IPS-18a (cell line): Measurements from ENCODE around the gene PCDHA1.
"Not testable (repeated sequence)": the region's sequence is repeated elsewhere in the genome, so short reads cannot be mapped to it uniquely, and the experiment has no call there.

Experiments
- H3K27ac ChIP-seq: one replicate; pipeline ENCODE4 v1.5.1; 2013; ENCODE audit warnings: low read length
- H3K27me3 ChIP-seq: one replicate; pipeline ENCODE4 v1.6.1; 2013; ENCODE audit warnings: mild to moderate bottlenecking, low read length; ENCODE audit not compliant: control insufficient read depth, insufficient read depth
- H3K36me3 ChIP-seq: one replicate; pipeline ENCODE4 v1.6.1; 2013; ENCODE audit warnings: low read depth, low read length; ENCODE audit not compliant: control insufficient read depth
- H3K4me1 ChIP-seq: one replicate; pipeline ENCODE4 v1.6.1; 2013; ENCODE audit warnings: low read depth, low read length; ENCODE audit not compliant: control insufficient read depth
- H3K4me3 ChIP-seq: one replicate; pipeline ENCODE4 v1.5.1; 2013; ENCODE audit warnings: low read length
- H3K9ac ChIP-seq: one replicate; pipeline ENCODE4 v1.6.1; 2013; ENCODE audit warnings: mild to moderate bottlenecking, low read length, moderate library complexity
- H3K9me3 ChIP-seq: one replicate; pipeline ENCODE4 v1.6.1; 2013; ENCODE audit warnings: low read depth, low read length; ENCODE audit not compliant: control insufficient read depth

Gene PCDHA1

DNA sequence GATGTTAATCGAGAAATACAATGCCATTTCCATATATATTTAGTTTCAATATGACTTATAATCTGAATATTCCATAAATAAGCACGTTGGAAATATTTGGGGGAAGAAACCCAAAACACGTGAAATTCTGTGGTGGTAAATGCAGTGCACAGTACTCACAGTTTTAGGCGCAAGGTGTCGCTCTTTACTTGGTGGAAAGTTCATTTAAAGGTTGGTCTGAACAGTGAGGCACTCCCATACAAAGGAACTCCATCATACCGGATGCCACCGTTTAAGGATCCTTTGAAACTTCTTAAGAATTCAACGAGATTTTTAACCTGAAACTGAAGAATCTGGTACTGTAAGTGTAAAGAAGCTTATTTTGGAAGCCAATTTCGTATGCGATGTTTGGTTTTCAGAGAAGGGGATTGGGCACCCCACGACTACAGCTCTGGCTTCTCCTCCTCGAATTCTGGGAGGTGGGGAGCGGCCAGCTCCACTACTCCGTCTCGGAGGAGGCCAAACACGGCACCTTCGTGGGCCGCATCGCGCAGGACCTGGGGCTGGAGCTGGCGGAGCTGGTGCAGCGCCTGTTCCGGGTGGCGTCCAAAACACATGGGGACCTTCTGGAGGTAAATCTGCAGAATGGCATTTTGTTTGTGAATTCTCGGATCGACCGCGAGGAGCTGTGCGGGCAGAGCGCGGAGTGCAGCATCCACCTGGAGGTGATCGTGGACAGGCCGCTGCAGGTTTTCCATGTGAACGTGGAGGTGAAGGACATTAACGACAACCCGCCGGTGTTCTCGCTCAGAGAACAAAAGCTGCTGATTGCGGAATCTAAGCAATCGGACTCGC, 83.0 kb downstream of the PCDHA1 start, which contains the start of gene PCDHA11:
Gene PCDHA11, plus strand, starts transcription at position 237 of the 834 bp plus-strand sequence. Its CDS starts 147 bp downstream, at position 384.
- H3K36me3 ChIP-seq: no peaks in the 10 kb centered on the region
- no peaks in the 10 kb centered on the region for H3K4me1 ChIP-seq
- no peaks in the 10 kb centered on the region for H3K9me3 ChIP-seq
- peak within 1 kb of the TSS; percentile 26 for H3K4me3 ChIP-seq
- no peak within 1 kb of the TSS for H3K27ac ChIP-seq
- H3K27me3 ChIP-seq: no peaks in the 10 kb centered on the region
- H3K9ac ChIP-seq: peak within 1 kb of the TSS; percentile 4

DNA sequence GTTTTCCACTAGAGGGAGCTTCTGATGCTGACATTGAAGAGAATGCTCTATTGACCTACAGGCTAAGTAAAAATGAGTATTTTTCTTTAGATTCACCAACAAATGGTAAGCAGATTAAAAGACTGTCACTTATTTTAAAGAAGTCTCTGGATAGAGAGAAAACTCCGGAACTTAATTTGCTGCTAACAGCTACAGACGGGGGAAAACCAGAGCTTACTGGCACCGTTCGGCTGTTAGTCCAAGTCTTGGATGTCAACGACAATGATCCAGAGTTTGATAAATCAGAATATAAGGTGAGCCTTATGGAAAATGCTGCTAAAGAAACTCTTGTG, 83.6 kb downstream of the PCDHA1 start:
- Histone ChIP-seq H3K36me3 (no peaks in the 10 kb centered on the region), H3K9ac (no peak overlapping the region), H3K9me3 (no peaks in the 10 kb centered on the region), H3K4me1 (peaks cover 2% of the 10 kb centered on the region), H3K27ac (no peak overlapping the region), H3K27me3 (no peaks in the 10 kb centered on the region), H3K4me3 (no peak overlapping the region)

- Histone ChIP-seq H3K4me1 (peaks cover 2% of the 10 kb centered on the region), H3K27me3 (no peaks in the 10 kb centered on the region), H3K4me3 (no peak overlapping the region), H3K9ac (no peak overlapping the region), H3K27ac (no peak overlapping the region), H3K36me3 (no peaks in the 10 kb centered on the region), H3K9me3 (no peaks in the 10 kb centered on the region)
Observed at GRCh38 chr5:140870221-140871201, 84.6 kb downstream of the PCDHA1 start.

DNA sequence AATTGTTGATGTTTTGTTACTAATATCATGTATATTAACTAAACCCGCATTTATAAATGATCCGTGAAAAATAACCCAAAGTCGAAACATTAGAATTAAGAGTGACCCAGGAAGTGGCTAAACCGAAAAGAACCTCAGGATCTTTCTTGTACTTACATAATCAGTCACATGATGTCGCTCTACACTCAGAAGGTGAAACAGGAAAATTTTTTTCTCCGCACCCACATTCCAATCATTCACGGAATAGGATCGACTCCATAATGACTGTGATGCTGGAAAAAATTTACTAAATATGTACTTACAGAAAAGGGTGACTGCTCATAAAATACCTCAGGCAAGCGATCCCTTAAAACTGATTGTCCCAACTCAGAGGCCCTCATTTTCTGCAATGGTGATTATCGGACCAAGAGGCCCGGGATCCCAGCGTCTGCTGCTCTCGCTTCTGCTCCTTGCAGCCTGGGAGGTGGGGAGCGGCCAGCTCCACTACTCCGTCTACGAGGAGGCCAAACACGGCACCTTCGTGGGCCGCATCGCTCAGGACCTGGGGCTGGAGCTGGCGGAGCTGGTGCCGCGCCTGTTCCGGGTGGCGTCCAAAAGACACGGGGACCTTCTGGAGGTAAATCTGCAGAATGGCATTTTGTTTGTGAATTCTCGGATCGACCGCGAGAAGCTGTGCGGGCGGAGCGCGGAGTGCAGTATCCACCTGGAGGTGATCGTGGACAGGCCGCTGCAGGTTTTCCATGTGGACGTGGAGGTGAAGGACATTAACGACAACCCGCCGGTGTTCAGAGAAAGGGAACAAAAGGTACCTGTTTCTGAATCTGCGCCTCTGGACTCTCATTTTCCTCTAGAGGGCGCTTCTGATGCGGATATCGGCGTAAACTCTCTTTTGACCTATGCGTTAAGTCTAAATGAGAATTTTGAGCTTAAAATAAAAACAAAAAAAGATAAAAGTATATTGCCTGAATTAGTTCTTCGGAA, 89.4 kb downstream of the PCDHA1 start, which contains the start of gene PCDHA12:
Gene PCDHA12, plus strand, starts transcription at position 224 of the 981 bp plus-strand sequence. Its CDS starts 165 bp downstream, at position 389.
- Histone ChIP-seq H3K9ac (peak within 1 kb of the TSS; percentile 90), H3K36me3 (no peaks in the 10 kb centered on the region), H3K4me3 (peak within 1 kb of the TSS; percentile 92), H3K4me1 (peaks cover 2% of the 10 kb centered on the region), H3K27ac (peak within 1 kb of the TSS; percentile 74), H3K27me3 (no peaks in the 10 kb centered on the region), H3K9me3 (no peaks in the 10 kb centered on the region)

DNA sequence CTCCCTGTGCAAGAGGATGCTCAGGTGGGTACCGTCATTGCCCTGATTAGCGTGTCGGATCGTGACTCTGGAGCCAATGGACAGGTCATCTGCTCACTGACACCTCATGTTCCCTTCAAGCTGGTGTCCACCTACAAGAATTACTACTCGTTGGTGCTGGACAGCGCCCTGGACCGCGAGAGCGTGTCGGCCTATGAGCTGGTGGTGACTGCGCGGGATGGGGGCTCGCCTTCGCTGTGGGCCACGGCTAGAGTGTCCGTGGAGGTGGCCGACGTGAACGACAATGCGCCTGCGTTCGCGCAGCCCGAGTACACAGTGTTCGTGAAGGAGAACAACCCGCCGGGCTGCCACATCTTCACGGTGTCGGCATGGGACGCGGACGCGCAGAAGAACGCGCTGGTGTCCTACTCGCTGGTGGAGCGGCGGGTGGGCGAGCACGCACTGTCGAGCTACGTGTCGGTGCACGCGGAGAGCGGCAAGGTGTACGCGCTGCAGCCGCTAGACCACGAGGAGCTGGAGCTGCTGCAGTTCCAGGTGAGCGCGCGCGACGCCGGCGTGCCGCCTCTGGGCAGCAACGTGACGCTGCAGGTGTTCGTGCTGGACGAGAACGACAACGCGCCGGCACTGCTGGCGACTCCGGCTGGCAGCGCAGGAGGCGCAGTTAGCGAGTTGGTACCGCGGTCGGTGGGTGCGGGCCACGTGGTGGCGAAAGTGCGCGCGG, 90.8 kb downstream of the PCDHA1 start:
- H3K9me3 ChIP-seq, H3K9ac ChIP-seq, H3K27me3 ChIP-seq, H3K36me3 ChIP-seq, H3K4me1 ChIP-seq, H3K27ac ChIP-seq: not testable (repeated sequence)
- H3K4me3 ChIP-seq: peak overlapping the region; percentile 92

GRCh38 chr5:140877262-140877581, 91.3 kb downstream of the PCDHA1 start:
- Histone ChIP-seq H3K36me3 (no peaks in the 10 kb centered on the region), H3K27ac (no peak overlapping the region), H3K4me3 (no peak overlapping the region), H3K27me3 (no peaks in the 10 kb centered on the region), H3K4me1 (peaks cover 2% of the 10 kb centered on the region), H3K9me3 (no peaks in the 10 kb centered on the region), H3K9ac (no peak overlapping the region)

GRCh38 chr5:140881889-140882590, 96.1 kb downstream of the PCDHA1 start, which contains the start of gene PCDHA13:
PCDHA13 (plus strand) TSS chr5:140882124; CDS start chr5:140882269, 145 bp downstream.
- Histone ChIP-seq H3K4me1 (no peaks in the 10 kb centered on the region), H3K4me3 (peak within 1 kb of the TSS; percentile 66), H3K9ac (peak within 1 kb of the TSS; percentile 51), H3K9me3 (no peaks in the 10 kb centered on the region), H3K27ac (no peak within 1 kb of the TSS), H3K36me3 (no peaks in the 10 kb centered on the region), H3K27me3 (no peaks in the 10 kb centered on the region)

GRCh38 chr5:140882591-140882899, 96.6 kb downstream of the PCDHA1 start:
- Histone ChIP-seq H3K4me1 (no peaks in the 10 kb centered on the region), H3K36me3 (no peaks in the 10 kb centered on the region), H3K9me3 (no peaks in the 10 kb centered on the region), H3K4me3 (peak overlapping the region; percentile 66), H3K27ac (no peak overlapping the region), H3K9ac (peak overlapping the region; percentile 51), H3K27me3 (no peaks in the 10 kb centered on the region)

DNA sequence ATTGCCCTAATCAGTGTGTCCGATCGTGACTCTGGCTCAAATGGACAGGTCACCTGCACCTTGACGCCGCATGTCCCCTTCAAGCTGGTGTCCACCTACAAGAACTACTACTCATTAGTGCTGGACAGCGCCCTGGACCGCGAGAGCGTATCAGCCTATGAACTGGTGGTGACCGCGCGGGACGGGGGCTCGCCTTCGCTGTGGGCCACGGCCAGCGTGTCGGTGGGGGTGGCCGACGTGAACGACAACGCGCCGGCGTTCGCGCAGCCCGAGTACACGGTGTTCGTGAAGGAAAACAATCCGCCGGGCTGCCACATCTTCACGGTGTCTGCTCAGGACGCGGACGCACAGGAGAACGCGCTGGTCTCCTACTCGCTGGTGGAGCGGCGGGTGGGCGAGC, 97.4 kb downstream of the PCDHA1 start:
- Histone ChIP-seq H3K9ac (no peak overlapping the region), H3K27me3 (no peaks in the 10 kb centered on the region), H3K9me3 (no peaks in the 10 kb centered on the region), H3K27ac (no peak overlapping the region), H3K4me1 (no peaks in the 10 kb centered on the region), H3K4me3 (no peak overlapping the region), H3K36me3 (no peaks in the 10 kb centered on the region)
